Endothelial cell of umbilical vein (primary cell): ENCODE results near the gene LMAN2. TPM values are rescaled to one million over a fixed set of nuclear protein-coding genes. Genes with fewer than 3 reads are reported as not detected.

Source experiments
- BruUV-seq: library from RNA; stranded (reverse); fragments of 400-500 nt; replicated peaks from 2 replicates; lab custom pipeline; 2021; lab: Mats Ljungman, UMichigan
- CTCF ChIA-PET: fragments of 300-600, 350-600 bp; sonication (Branson Sonifier 250); formaldehyde crosslinking; loops from one replicate; lab custom pipeline; 2021; ENCODE audit warnings: antibody characterized with exemption, inconsistent platforms; lab: Charles Lee
- POLR2A ChIA-PET: fragments of 300-600, 350-600 bp; sonication (Branson Sonifier 250); formaldehyde crosslinking; loops from one replicate; lab custom pipeline; 2021; ENCODE audit warnings: antibody characterized with exemption, inconsistent platforms; lab: Charles Lee
- DNase-seq: peaks from one replicate; pipeline ENCODE4 v3.0.0-alpha.2; 2011; ENCODE audit warnings: low read depth, low spot score
- FAIRE-seq: peaks from 2 replicates; lab custom pipeline; 2011; peaks lifted over from hg19 to GRCh38; lab: Jason Lieb, UNC
- H2AFZ ChIP-seq: 2 replicates; pipeline ENCODE4 v1.6.0; 2012; ENCODE audit warnings: low read depth, low read length, control low read depth, inconsistent platforms
- H3K27ac ChIP-seq: 2 replicates; pipeline ENCODE4 v1.5.1; 2011; ENCODE audit warnings: low read depth, mild to moderate bottlenecking, control low read depth, low read length, moderate library complexity; ENCODE audit not compliant: insufficient read depth
- H3K27me3 ChIP-seq, 2 experiments: 2 replicates each; pipeline versions ENCODE4 v1.6.0 to v1.6.1; 2011; ENCODE audit warnings: low read length in 2 of 2, mixed read lengths in 1 of 2; ENCODE audit not compliant: control insufficient read depth in 2 of 2, insufficient read depth in 2 of 2
- H3K36me3 ChIP-seq, 2 experiments: 2 replicates in 1 of 2; 3 replicates in 1 of 2; pipeline ENCODE4 v1.5.1; 2011; ENCODE audit warnings: low read length in 2 of 2, mild to moderate bottlenecking in 1 of 2, moderate library complexity in 1 of 2; ENCODE audit not compliant: control insufficient read depth in 2 of 2, insufficient read depth in 2 of 2; ENCODE audit errors: extremely low read depth in 1 of 2
- H3K4me1 ChIP-seq: 3 replicates; pipeline ENCODE4 v1.5.1; 2011; ENCODE audit warnings: mild to moderate bottlenecking, low read length; ENCODE audit not compliant: control insufficient read depth, insufficient read depth; ENCODE audit errors: extremely low read depth
- H3K4me2 ChIP-seq: 2 replicates; pipeline ENCODE4 v1.6.1; 2011; ENCODE audit warnings: low read length, control low read depth, mixed read lengths; ENCODE audit not compliant: insufficient read depth
- H3K4me3 ChIP-seq, 3 experiments: fragments of 200-600 bp in 1 of 3; sonication (generic), shearing (Covaris generic) in 1 of 3; replicated peaks in 1 of 3; 2 replicates each; pipeline ENCODE4 v1.5.1; 2011 to 2016; ENCODE audit warnings: control low read depth in 3 of 3, low read length in 3 of 3, mild to moderate bottlenecking in 2 of 3, inconsistent platforms in 1 of 3, low read depth in 1 of 3, moderate library complexity in 1 of 3; ENCODE audit not compliant: insufficient read depth in 1 of 3
- H3K79me2 ChIP-seq: 2 replicates; pipeline ENCODE4 v1.6.0; 2012; ENCODE audit warnings: low read length, inconsistent platforms; ENCODE audit not compliant: control insufficient read depth, insufficient read depth
- H3K9ac ChIP-seq: replicated peaks from 2 replicates; pipeline ENCODE3; 2011; ENCODE audit warnings: low read length, control low read depth; ENCODE audit not compliant: insufficient read depth; ENCODE audit errors: extremely low read depth
- H3K9me1 ChIP-seq: replicated peaks from 3 replicates; pipeline ENCODE4 v1.6.0; 2011; ENCODE audit warnings: mild to moderate bottlenecking, low read length; ENCODE audit not compliant: control insufficient read depth, insufficient read depth; ENCODE audit errors: extremely low read depth
- H3K9me3 ChIP-seq: replicated peaks from 2 replicates; pipeline ENCODE4 v1.5.1; 2012; ENCODE audit warnings: low read length, inconsistent platforms; ENCODE audit not compliant: control insufficient read depth, insufficient read depth
- H4K20me1 ChIP-seq: replicated peaks from 2 replicates; pipeline ENCODE3; 2011; ENCODE audit warnings: mild to moderate bottlenecking, low read length; ENCODE audit not compliant: control insufficient read depth, insufficient read depth; ENCODE audit errors: extremely low read depth
- EZH2 ChIP-seq: IDR thresholded peaks from 2 replicates; pipeline ENCODE4 v1.6.1; 2012; ENCODE audit warnings: borderline replicate concordance, low read depth, mild to moderate bottlenecking, moderate library complexity, low read length, inconsistent platforms; ENCODE audit not compliant: severe bottlenecking
- FOS ChIP-seq: IDR thresholded peaks from 2 replicates; pipeline ENCODE4 v1.6.1; 2011; ENCODE audit warnings: mild to moderate bottlenecking, low read length, moderate library complexity, borderline replicate concordance; ENCODE audit not compliant: insufficient read depth
- GATA2 ChIP-seq: IDR thresholded peaks from 2 replicates; pipeline ENCODE4 v1.7.0; 2011; ENCODE audit warnings: low read depth, mild to moderate bottlenecking, moderate library complexity, mixed read lengths, low read length; ENCODE audit not compliant: insufficient read length, insufficient read depth
- JUN ChIP-seq: IDR thresholded peaks from 2 replicates; pipeline ENCODE4 v1.6.1; 2011; ENCODE audit warnings: borderline replicate concordance, low read depth; ENCODE audit not compliant: insufficient read length, insufficient read depth
- MYC ChIP-seq: IDR thresholded peaks from one replicate; pipeline ENCODE4 v1.6.1; 2011; ENCODE audit warnings: mild to moderate bottlenecking, low read depth, low read length
- POLR2A ChIP-seq: IDR thresholded peaks from 2 replicates; pipeline ENCODE4 v1.6.1; 2012; ENCODE audit warnings: low read depth, mild to moderate bottlenecking, control low read depth, low read length
- dilution Hi-C: fragments of 300-500 bp; cut with MboI; formaldehyde crosslinking; loops from one replicate; pipeline ENCODE4 v1.15.0; 2019; ENCODE audit warnings: low sequenced_read_pairs; ENCODE audit not compliant: extremely low pct_ligation_motif_present
- intact Hi-C: fragments of 100-400 bp; cut with micrococcal nuclease; formaldehyde crosslinking; loops from one replicate; pipeline ENCODE4 v1.10.0; 2022
- polyA plus RNA-seq, 4 experiments: library from polyadenylated mRNA; depleted of rRNA in 3 of 4; stranded (reverse) in 3 of 4; unstranded in 1 of 4; fragments of >200 nt; gene quantifications; 2 replicates each; pipeline versions ENCODE4 v1.2.1 to v1.2.3, GENCODE V29; 2011 to 2012; ENCODE audit warnings: missing spikeins in 1 of 4
- total RNA-seq: library from RNA; stranded (reverse); gene quantifications from 2 replicates; pipeline ENCODE4 v1.2.3, GENCODE V29; 2021
- TF ChIP-seq, protein P1 (sequence below), 2 donors: IDR thresholded peaks; 1 replicate in 1 of 2; 2 replicates in 1 of 2; pipeline ENCODE4 v1.5.1; 2011; ENCODE audit warnings: low read length in 2 of 2, mild to moderate bottlenecking in 2 of 2, moderate library complexity in 2 of 2, control low read depth in 1 of 2, inconsistent platforms in 1 of 2, low read depth in 1 of 2; ENCODE audit not compliant: insufficient read depth in 1 of 2; ENCODE audit errors: extremely low read depth in 1 of 2

Gene LMAN2
- total and polyA plus RNA-seq, 2 donors (not counting 3 experiments of a cell fraction or from before 2014, with no cell fraction given): 151 to 370 TPM

DNA sequence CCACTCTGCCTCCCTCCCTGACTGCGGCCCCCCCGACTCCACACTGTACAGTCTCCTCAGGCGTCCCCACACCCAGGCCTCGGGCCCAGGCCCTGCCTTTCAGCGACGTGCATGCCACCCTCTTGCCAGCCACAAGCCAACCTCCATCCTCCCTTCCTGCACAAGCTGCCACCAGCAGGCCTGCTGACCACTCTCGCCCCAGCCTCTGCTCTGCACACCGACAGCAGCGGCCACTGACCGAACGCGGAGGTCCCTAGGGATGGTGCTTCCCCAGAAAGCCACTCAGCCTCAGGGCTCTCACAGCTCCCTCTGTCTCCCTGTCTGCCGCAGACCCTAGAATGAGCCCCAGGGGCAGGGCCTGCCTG is 18.6 kb downstream of the LMAN2 start:
- no peaks in the 10 kb centered on the region for H3K9me1 ChIP-seq
- CTCF ChIA-PET: interaction anchor here (1.8 kb wide), 1 partner anchor 23 kb away, joined by 6 read pairs; no protein-coding TSS in a partner anchor
- peaks cover 8% of the 10 kb centered on the region for H3K4me1 ChIP-seq
- no peaks in the 10 kb centered on the region for H3K9me3 ChIP-seq
- FAIRE-seq (no peak), DNase-seq (no peak)
- no peak overlapping the region for H3K9ac ChIP-seq
- H3K4me3 ChIP-seq: no peak overlapping the region
- dilution Hi-C loops (no loop called here), intact Hi-C loops (no loop called here)
- BruUV-seq: no TSS peak
- peaks cover 0 to 47% of the 10 kb centered on the region in 2 experiments for H3K36me3 ChIP-seq
- H2AFZ ChIP-seq: no peak overlapping the region
- no peak overlapping the region for H3K4me2 ChIP-seq
- no peak for TF ChIP-seq JUN
- TF ChIP-seq GATA2: no peak
- TF ChIP-seq MYC: no peak
- TF ChIP-seq, protein P1, sequence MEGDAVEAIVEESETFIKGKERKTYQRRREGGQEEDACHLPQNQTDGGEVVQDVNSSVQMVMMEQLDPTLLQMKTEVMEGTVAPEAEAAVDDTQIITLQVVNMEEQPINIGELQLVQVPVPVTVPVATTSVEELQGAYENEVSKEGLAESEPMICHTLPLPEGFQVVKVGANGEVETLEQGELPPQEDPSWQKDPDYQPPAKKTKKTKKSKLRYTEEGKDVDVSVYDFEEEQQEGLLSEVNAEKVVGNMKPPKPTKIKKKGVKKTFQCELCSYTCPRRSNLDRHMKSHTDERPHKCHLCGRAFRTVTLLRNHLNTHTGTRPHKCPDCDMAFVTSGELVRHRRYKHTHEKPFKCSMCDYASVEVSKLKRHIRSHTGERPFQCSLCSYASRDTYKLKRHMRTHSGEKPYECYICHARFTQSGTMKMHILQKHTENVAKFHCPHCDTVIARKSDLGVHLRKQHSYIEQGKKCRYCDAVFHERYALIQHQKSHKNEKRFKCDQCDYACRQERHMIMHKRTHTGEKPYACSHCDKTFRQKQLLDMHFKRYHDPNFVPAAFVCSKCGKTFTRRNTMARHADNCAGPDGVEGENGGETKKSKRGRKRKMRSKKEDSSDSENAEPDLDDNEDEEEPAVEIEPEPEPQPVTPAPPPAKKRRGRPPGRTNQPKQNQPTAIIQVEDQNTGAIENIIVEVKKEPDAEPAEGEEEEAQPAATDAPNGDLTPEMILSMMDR (IDR thresholded peaks at IDR 0.05; ENCODE audit: extremely low read depth in 1 of 2, insufficient read depth in 1 of 2, low read depth in 1 of 2, low read length in 2 of 2): no peak
- TF ChIP-seq EZH2: no peak
- no peak for TF ChIP-seq POLR2A
- no peak for TF ChIP-seq FOS
- POLR2A ChIA-PET: no interaction called here
- H4K20me1 ChIP-seq: no peaks in the 10 kb centered on the region
- no peaks in the 10 kb centered on the region for H3K79me2 ChIP-seq
- H3K27me3 ChIP-seq: no peaks in the 10 kb centered on the region
- no peak overlapping the region for H3K27ac ChIP-seq
